Tibial artery (tissue), 4 donors: ENCODE results near the gene PRICKLE3.
"Not testable (repeated sequence)": the region's sequence is repeated elsewhere in the genome, so short reads cannot be mapped to it uniquely, and the experiment has no call there.

Experiments
- DNase-seq, 2 donors: peaks; one replicate each; pipeline ENCODE4 v3.0.0-alpha.2; 2019
- H3K27ac ChIP-seq, 2 donors: fragments of 200-600 bp; sonication (generic) in 1 of 2; 1 replicate in 1 of 2; 2 replicates in 1 of 2; pipeline ENCODE4 v1.5.1; 2018 to 2019; ENCODE audit warnings: mild to moderate bottlenecking in 1 of 2
- H3K27me3 ChIP-seq, 2 donors: fragments of 200-600 bp; sonication (generic) in 1 of 2; one replicate each; pipeline versions ENCODE4 v1.5.1 to v1.6.0; 2016 to 2019
- H3K36me3 ChIP-seq, 3 donors: fragments of 200-600 bp; sonication (generic) in 2 of 3; one replicate each; pipeline ENCODE4 v1.5.1; 2016 to 2019; ENCODE audit warnings: mild to moderate bottlenecking in 2 of 3
- H3K4me1 ChIP-seq, 4 donors: fragments of 200-600 bp; sonication (generic) in 2 of 4; 1 replicate in 3 of 4; 2 replicates in 1 of 4; pipeline ENCODE4 v1.5.1; 2016 to 2019
- H3K4me3 ChIP-seq, 2 donors: fragments of 200-600 bp; sonication (generic) in 1 of 2; 1 replicate in 1 of 2; 2 replicates in 1 of 2; pipeline ENCODE4 v1.5.1; 2018 to 2019; ENCODE audit warnings: mild to moderate bottlenecking in 2 of 2
- H3K9me3 ChIP-seq, 3 donors: fragments of 200-600 bp; sonication (generic) in 1 of 3; one replicate each; pipeline ENCODE4 v1.5.1; 2016 to 2019
- CTCF ChIP-seq, 2 experiments: fragments of 200-600 bp in 1 of 2; fragments of 450-650 bp in 1 of 2; IDR thresholded peaks; one replicate each; pipeline ENCODE4 v1.5.1; 2017 to 2019; ENCODE audit warnings: antibody characterized with exemption in 2 of 2, mild to moderate bottlenecking in 1 of 2, moderate library complexity in 1 of 2
- intact Hi-C: fragments of 100-400 bp; cut with DNase I; formaldehyde crosslinking; loops from one replicate; pipeline ENCODE4 v1.15.0; 2023; ENCODE audit warnings: low total_unique reads

The PRICKLE3 gene

DNA sequence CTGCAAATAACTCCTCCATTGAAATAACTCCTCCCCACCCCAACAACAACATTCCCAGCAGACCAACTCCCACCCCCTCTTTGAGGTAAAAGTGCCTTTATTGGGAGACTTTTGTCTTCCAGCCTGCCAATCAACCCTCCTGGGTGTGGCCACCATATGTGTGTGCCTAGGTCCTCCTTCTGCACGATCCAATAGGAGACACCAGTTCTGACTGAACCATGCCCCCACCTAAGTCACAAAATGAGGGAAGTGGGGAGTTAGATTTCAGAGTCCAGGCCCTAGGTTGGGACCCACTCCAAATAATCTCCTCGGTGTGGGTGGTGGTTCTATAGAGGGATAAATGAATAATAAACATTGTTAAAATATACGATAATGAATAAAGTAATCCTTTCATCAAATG, 11.4 kb downstream of the PRICKLE3 start:
- Histone ChIP-seq H3K9me3 (no peaks in the 10 kb centered on the region), H3K27ac (no peak overlapping the region), H3K36me3 (peaks cover 0 to 48% (median 22%) of the 10 kb centered on the region in 3 donors), H3K4me1 (peaks cover 0 to 16% (median 9%) of the 10 kb centered on the region in 4 donors), H3K4me3 (no peak overlapping the region), H3K27me3 (no peaks in the 10 kb centered on the region)
- DNase-seq = no peak
- TF ChIP-seq CTCF (IDR thresholded peaks at IDR 0.05) = no peak
- intact Hi-C loops = no loop called here

DNA sequence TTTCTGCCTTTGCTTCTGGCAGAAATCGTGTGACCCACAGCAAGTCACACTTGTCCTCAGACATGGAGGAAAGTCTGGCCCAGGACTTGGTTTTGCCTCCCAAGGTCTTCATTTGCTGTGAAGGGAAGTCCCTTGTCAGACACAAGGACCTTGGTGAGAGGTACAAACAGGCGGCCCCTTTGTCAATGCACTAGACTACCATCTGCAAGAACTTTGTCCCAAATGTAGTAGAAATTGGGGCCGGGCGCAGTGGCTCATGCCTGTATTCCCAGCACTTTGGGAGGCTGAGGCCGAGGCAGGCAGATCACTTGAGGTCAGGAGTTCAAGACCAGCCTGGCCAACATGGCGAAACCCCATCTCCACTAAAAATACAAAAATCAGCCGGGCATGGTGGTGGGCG, 12.6 kb downstream of the PRICKLE3 start:
- H3K27me3 ChIP-seq, intact Hi-C loops: not testable (repeated sequence)

GRCh38 chrX:49172280-49172780, 13.8 kb downstream of the PRICKLE3 start:
- DNase-seq = peak; percentile 77 to 87
- H3K9me3 ChIP-seq = no peaks in the 10 kb centered on the region
- H3K27ac ChIP-seq = peak overlapping the region; percentile 94 to 97
- intact Hi-C loops = no loop called here
- H3K27me3 ChIP-seq = no peaks in the 10 kb centered on the region
- H3K4me1 ChIP-seq = peaks cover 0 to 23% (median 9%) of the 10 kb centered on the region in 4 donors
- TF ChIP-seq CTCF (IDR thresholded peaks at IDR 0.05) = no peak
- peaks cover 0 to 25% (median 18%) of the 10 kb centered on the region in 3 donors for H3K36me3 ChIP-seq
- H3K4me3 ChIP-seq = peak overlapping the region; percentile 84 to 87

More for the DNA sequence above, 12.6 kb downstream of the PRICKLE3 start:
- Histone ChIP-seq H3K4me3 (peak overlapping the region in 1 of 2 donors; percentile 84), H3K4me1 (peaks cover 0 to 16% (median 9%) of the 10 kb centered on the region in 4 donors), H3K36me3 (peaks cover 0 to 37% (median 22%) of the 10 kb centered on the region in 3 donors), H3K27ac (peak overlapping the region; percentile 94 to 97)
- not testable (repeated sequence) for H3K9me3 ChIP-seq, DNase-seq

DNA sequence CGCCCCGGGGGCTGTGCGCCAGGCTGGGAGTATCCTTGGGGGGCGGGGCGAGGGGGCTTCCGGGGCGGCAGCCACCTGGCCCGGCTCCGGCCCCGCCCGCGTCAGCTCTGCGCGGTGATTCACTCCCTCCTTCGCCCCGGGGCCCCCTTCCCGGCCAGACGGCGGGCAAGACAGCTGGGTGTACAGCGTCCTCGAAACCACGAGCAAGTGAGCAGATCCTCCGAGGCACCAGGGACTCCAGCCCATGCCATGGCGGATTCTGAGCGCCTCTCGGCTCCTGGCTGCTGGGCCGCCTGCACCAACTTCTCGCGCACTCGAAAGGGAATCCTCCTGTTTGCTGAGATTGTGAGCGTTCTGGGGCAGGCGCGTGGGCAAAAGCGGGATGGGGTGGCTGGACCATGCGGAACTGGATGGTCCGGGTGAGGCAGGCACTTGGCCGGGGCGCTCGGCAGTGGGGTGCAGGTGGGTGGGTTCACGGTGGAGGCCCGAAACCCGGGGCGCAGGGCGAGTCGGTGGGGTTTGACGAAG, 14.4 kb downstream of the PRICKLE3 start, which contains the start of gene PLP2:
Gene PLP2, plus strand, starts transcription at position 147 of the 528 bp plus-strand sequence. Its CDS starts 103 bp downstream, at position 250.
- H3K9me3 ChIP-seq = no peaks in the 10 kb centered on the region
- peak in 1 of 2 donors; percentile 82 for DNase-seq
- intact Hi-C loops = no loop called here
- peak within 1 kb of the TSS; percentile 94 to 97 for H3K27ac ChIP-seq
- no peaks in the 10 kb centered on the region for H3K27me3 ChIP-seq
- peak within 1 kb of the TSS; percentile 84 to 87 for H3K4me3 ChIP-seq
- no peak for TF ChIP-seq CTCF (IDR thresholded peaks at IDR 0.05)
- peaks cover 0 to 23% (median 9%) of the 10 kb centered on the region in 4 donors for H3K4me1 ChIP-seq
- H3K36me3 ChIP-seq = peaks cover 0 to 24% (median 18%) of the 10 kb centered on the region in 3 donors

- Histone ChIP-seq H3K4me3 (peak overlapping the region; percentile 54 to 58), H3K36me3 (no peaks in the 10 kb centered on the region), H3K9me3 (no peaks in the 10 kb centered on the region), H3K27me3 (no peaks in the 10 kb centered on the region), H3K27ac (peak overlapping the region; percentile 90 to 97), H3K4me1 (peaks cover 0 to 25% (median 9%) of the 10 kb centered on the region in 4 donors)
- no peak for TF ChIP-seq CTCF (IDR thresholded peaks at IDR 0.05)
- intact Hi-C loops = no loop called here
- no peak for DNase-seq
Measured at GRCh38 chrX:49167740-49168108, 18.4 kb downstream of the PRICKLE3 start.

DNA sequence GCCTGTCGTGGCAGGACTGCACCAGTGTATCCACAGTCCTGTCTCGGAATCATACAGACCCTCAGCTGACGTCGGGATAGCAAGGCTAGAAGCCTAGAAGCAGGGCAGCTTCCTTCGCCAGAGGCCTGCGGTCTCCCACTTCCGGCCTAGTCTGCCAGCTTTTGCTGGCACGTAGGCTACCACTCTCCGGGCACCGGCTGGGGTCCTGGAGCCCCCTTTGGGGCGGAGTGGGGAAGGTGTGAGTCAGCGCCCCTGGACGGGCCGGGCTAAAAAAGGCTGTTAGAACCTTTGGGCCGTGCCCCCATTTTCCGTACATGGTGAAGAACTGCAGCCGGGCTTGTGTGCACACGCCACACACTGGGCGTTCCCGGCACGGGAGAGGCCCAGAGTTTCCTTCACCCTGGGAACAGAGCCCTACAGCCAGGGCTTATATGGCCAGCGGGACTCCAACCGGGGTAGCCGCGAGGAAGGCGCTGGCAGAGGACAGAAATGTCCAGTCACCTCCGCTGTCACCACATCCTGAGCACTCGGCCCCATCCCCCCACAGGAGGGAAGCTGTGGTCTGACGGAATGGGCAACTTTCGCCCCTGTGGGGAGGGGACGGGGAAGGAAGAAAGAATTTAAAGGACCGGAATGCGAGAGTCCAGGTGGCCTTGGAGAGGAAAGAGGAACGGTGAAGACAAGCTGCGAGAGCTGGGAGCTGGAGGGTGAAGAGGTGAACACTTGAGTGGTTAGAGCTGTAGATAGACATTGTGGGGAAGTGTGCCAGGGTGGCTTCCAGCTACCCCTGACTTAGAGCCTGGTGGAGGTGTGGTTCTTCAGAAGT, 19.0 kb downstream of the PRICKLE3 start:
- Histone ChIP-seq H3K4me3 (peak overlapping the region; percentile 54 to 58), H3K27ac (peak overlapping the region; percentile 90 to 97), H3K27me3 (no peaks in the 10 kb centered on the region), H3K9me3 (no peaks in the 10 kb centered on the region), H3K36me3 (no peaks in the 10 kb centered on the region), H3K4me1 (peaks cover 0 to 25% (median 9%) of the 10 kb centered on the region in 4 donors)
- DNase-seq = peak; percentile 81 to 96
- intact Hi-C loops = no loop called here
- no peak for TF ChIP-seq CTCF (IDR thresholded peaks at IDR 0.05)
